Epidermal melanocyte (primary cell): ENCODE results near the gene SMCO2.

Experiments used
- DNase-seq: peaks from one replicate; pipeline ENCODE4 v3.0.0; 2011; ENCODE audit warnings: low spot score; ENCODE audit not compliant: insufficient read length

SMCO2 gene

DNA sequence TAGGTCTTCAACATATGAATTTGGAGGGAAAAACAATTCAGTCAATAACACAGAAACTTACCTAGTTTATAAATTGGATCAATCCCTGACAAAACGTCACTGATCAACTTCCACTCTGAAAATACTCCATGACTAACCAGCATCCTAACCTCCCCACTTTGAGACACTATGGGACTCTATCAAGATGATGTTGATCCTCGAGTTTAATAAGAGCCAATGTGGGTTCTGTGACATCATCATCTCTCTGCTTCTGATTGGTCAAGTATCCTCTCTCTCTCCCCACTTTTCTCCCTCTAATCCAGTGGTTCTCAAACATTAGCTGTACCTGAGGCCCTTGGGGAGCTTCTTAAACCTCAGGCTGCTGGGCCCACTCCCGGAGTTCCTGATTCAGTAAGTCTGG is at the start of gene SMCO2:
Gene SMCO2 (plus strand): TSS at position 301 of the 400 bp plus-strand sequence. CDS start 23,896 bp downstream, outside the sequence.
- DNase-seq: no peak

DNA sequence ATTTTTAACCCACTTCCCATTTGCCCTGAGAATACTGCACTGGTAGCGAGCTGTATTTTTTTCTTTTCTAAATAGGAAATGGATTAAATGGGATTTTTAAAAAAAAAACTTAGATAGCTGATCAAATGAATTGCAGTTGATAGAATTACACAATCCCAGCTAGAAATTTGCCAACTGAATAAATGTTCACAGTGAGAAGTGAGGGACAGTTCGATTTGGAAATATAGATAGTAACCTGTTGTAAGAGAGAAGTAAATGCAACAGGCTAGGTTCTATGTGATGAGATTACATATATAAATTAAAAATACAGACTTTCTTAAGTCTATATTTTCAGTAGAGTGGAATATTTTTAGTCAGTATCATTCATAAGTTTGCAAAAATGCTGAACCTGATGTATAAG is 48.1 kb upstream of the SMCO2 start:
- no peak for DNase-seq

DNA sequence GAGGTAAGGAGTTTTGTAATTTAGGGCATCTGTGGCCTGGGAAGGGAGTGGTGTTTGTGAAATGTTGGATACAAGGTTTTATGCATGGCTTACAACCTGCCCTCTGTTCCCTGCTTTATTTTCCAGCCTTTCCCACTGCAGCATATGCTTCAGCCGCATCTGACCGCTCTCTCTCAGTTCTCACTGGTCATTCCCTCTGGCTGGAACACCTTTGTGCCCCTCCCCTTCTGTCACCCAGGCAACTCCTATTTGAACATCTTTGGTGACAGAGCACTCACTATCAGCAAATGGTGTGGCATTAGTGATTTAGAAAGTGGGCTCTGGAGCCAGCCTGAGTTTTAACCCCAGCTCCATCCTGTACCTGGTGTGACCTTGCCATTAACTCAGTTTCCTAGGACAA is 47.5 kb upstream of the SMCO2 start:
- no peak for DNase-seq

DNA sequence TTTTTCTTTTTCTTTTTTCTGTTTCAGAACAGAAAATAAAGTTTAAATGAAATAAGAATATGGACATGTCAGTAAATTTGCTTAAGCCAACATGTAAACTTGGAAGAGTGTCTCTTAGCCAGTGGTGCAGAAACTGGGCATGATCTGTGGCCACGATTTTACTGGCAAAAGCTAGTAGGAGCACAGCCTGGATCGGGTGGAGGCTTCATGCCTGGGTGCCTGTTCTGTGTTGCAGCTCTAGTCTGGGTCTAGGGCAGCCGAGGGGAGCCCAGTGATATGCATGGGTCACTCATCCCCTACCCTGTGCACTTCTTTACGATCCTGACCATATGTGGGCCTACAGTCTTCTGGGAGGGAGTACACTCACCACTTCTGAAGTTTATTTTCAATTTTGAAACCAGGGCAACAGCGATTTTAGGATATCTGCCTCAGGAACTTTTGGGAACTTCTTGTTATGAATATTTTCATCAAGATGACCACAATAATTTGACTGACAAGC is 45.6 kb upstream of the SMCO2 start:
- DNase-seq: no peak

DNA sequence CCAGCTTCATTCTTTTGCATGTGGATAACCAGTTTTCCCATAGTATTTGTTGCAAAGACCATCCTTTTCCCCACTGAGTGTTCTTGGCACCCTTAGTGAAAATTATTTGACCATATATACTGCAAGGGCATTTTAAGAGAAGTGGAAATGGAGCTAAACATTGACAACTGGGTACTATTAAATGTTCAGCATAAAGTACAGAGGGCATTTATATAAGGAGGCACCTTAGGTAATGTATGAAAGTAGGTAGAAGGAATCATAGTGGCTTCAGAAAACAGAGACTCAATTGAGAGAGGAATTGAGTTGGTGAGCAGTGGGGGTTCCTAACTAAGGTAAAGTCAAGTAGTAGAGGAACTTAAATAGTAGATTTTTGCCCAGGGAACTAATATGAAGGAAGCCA is 34.5 kb upstream of the SMCO2 start:
- DNase-seq: no peak

DNA sequence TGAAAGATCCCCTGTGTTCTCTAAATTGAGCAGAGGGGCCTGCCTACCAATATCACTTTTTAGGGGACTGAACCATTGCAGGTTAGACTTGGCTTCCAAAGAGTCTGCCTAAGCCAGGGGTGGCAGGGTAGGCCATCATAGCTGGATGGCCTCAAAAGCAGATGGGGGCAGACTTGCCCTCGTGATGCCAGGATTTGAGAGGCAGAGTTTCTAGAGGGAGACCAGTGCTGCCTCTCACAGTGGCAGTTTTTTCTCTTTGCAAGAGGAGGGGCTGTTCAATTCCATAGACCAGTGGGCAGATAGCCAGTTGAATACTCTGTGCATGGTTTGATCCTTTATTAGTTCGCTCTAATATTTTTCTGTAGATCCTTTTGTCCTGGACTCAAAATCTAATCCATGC is 23.8 kb upstream of the SMCO2 start:
- no peak for DNase-seq

DNA sequence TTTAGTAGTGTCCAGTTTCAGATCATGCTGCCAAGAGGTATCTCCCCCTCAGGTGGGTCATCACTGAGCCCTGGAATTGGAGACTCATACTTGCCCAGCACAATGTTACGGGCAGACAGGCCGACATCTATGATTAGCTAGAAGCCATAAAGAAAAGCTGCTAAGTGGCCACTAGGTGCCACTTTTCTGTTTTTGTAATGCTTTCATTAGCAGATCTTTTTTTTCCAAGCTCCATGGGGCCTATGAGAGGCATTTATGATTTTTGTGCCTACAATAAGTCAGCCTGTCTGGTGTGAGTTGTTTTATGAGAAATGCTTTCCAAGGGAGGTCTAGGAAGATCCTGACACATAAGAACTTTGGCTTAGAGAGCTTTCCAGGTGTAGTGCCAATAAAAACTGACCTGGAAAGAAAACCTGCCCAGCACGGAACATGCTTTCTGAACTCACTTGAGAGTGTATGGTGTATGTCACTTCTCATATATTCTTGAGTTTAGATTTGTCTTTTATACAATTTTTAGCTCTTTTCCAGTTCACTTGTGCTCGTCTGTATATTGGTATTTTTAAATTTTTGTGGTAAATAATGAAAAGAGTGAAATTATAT is 21.8 kb upstream of the SMCO2 start:
- peak; percentile 42 for DNase-seq

DNA sequence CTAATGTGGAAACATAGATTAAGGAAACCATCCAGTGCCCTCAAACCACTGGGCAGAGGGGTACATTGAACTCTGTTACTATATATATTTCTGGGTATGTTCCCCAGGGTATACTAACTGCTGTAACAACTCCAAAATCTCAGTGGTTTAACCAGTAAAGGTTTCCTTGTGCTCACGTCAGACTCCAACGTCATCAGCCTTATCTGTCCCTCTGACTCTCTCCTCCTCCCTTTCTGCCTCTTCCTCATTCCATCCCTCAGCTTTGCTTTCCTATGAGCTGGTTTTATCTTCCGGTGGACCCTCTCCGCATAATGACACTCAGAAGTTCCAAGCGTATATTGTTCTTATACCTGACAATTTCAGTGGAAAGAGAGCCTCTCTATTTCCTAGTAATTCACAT is 21.2 kb upstream of the SMCO2 start:
- DNase-seq: no peak

DNA sequence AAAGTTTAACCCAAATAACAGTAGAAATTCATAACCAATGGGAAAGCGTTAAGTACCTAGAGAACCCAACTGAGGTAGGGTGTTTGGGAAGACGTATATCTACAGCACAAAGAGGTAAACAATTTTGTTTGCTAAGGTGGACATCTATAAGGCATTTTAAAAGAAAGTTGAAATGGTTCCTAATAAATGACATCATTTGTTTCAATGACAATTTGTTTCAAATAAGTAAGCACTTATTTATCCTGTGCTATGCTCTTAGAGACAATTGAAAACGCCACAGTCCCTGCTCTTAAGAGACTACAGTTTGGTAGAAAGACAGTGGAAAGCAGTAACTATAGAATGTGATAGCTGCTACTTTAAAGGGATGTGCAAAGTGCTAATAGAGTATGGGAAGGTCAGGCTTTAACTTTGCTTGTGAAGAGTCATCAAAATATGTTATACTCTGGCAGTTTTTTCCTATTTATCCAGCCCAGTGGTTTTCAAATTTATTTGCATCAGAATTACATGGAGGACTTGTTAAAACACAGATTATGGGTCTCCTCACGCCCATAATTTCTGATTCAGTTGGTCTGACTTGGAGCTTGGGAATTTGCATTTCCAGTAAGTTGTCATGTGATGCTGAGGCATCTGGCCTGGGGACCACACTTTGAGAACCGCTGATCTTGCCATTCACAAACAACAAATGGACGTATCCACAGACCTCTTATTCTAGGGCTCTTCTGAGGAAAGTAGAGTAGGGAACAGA is 19.6 kb upstream of the SMCO2 start:
- DNase-seq: no peak

DNA sequence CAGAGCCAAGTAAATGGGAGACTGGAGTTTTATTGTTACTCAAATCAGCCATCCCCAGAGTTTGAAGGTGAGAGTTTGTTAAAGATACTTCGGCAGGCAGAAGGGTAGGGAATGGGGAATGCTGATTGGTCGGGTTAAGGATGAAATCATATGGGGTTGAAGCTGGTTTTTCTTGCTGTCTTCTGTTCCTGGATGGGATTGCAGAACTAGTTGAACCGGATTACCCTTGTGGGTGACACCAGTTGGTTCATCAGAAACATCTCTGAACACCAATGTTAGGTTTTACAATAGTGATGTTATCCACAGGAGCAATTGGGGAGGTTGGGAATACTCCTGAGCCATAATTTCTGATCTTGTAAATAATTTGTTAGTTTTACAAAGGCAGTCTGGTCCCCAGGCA is 18.7 kb upstream of the SMCO2 start:
- no peak for DNase-seq

DNA sequence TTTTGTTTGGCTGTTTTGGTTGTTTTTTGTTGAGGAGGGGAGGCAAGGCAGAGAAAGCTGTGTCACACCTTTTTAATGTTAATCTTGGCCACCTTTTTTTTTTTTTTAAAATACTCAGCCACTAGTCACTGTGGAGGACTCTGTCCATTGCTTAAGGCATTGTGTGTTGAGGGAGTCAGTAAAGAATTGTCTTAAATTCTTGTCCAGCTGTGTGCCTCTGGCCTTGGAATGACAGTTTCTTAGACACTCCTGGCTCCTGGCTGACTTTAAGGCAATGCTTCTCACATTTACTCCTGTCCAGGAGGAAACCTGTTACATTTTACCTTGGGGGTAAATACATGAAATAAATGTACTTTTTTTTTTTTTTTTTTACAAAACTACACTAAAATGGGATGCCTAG is 18.1 kb upstream of the SMCO2 start:
- DNase-seq: no peak

DNA sequence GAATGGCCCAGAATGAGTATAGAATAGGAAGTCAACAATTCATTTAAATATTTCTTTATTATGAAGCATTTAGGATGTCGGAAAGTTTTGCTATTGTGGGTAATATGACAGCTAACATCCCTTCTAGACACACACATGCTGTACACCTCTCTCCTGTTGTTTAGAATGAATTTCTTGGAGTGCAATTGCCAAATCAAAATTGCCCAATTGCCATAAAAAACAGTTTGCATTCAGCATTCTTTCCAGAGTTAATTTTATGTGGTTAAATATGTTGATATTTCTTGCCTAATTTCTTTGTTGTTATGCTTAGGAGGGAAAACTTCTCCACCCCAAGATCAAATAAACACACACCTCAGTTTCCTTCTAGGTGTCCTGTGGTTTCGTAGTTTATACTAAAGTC is 16.9 kb upstream of the SMCO2 start:
- no peak for DNase-seq

DNA sequence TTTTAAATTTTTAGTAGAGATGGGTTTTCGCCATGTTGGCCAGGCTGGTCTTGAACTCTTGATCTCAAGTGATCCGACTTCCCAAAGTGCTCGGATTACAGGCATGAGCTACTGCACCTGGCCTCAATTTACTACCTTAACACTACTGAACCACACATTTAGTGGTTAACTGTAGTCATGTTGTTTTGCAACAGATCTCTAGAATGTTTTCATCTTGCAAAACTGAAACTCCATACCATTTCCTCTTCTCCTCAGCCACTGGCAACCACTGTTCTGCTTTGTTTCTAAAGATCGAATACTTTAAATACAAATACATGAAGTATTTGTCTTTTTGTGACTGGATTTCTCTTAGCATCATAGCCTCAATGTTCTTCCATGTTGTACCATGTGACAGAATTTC is 15.4 kb upstream of the SMCO2 start:
- DNase-seq: no peak

DNA sequence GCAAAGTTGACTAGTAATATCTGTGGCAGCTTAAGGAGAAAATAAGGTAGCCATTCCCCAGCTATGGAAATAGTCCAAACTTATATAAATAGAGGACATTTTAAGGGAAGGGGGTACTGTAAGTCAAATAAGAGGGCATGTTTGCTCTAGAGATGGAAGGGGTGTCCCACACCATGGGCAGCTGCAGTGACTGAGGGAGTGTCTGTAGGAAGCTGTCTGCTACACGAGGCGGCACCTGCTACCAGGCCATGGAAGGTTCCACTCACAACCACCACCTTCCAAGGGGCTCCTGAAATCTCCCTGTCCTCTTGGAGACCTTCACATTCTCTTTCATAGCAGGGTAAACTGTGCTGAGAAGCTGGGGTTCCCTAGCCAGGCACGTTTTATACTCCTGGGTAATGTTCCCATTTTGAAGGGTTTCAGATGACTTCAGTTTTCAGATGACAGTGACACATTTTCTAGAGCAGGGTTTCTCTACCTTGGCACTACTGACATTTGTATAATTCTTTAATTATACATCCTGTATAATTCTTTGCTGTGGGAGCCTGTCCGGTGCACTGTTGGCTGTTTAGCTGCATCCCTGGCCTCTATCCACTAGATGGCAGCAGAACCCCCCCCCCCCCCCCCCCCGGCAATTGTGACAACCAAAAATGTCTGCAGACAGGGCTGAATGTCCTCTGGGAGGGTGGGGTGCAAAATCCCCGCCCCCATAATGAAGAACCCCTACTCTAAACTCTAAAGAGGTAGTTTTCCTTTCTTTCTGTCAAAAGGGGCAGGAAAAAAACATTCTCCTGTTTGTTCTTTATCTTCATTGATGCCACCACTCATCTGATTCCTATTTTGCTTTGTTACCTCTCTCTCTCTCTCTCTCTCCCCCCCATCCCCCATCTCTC is 11.6 kb upstream of the SMCO2 start:
- no peak for DNase-seq

DNA sequence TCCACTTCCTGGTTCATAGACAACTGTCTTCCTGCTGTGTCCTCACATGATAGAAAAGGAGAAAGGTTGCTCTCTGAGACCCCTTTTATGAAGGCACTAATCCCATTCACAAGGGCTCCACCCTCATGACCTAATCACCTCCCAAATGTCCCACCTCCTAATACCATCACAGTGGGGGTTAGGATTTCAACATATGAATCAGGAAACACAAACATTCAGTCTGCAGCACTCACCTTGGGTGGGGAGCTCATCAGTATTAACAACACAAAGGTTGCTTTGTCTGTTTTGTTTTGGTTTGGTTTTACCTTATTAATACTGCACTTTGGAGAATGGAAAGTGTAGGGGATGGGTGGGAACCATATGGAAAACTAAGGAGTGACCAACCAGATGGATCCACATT is 10.5 kb upstream of the SMCO2 start:
- no peak for DNase-seq

DNA sequence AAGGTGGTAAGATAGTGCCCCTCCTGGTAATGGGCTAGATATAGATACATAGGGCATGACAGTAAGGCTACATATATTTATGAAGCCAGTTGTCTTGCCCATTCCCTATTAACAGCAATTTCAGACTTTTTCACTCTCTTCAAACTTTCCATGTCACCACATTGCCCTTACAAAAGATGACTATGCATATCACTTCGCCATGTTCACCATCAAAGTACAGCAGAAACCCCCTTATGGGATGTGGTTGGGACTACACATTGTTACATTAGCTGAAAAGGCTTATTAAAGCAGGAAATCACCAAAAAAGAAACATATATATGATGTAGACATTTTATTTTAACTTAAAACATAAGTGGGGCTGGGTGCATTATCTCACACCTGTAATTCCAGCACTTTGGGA is 9.8 kb upstream of the SMCO2 start:
- no peak for DNase-seq

DNA sequence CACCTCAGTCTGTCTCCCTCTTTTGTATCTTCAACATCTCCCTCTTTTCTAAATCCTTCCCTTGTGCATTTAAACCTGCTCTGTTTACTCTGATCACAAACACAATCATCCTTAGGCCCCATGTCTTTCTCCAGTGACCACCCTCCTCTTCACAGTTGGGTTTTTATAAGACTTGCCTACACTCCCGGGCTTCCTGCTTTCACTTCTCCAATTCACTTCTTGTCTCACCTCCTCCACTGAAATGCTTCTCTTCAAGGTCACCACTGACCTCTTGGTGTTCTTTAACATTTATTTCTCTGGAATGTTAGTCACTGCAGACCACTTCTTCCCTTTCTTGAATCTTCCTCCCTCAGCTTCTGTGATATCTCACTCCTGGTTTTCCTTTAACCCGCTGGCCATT is 8.7 kb upstream of the SMCO2 start:
- no peak for DNase-seq

DNA sequence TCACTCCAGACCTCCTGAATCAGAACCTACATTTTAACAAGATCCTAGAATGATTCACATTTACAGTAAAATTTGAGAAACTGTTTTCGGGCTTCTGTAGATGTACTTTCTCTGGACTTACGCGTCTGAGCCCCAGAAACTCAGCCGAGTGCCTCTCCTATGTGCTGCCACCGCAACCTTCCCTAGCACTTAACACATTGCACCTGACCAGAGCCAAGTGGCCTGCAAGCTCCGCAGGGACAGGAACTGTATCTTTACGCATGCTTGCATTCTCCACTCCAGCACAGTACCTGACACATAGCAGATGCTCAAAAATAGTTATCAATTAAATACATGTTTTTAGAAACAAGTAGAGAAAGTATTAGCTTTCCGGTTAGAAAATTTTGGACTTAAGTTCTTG is 1.2 kb downstream of the SMCO2 start:
- no peak for DNase-seq

DNA sequence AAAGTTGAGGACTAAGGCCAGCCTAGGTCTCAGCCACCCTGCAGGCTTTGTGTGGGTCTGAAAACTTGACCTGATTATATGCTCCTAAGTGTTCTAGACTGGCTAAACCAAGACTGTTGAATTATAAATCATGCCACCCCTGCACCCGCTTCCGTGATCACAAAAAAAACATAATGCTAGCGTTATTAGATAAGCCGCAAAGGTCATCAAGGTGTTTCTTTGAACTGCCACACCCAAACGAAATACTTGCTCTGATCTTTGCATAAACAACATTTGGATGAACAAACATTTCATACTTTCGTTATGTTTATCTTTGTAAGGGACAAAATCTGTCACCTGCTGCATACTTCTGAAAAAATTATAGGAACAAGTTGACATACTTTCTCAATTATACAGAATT is 2.5 kb downstream of the SMCO2 start:
- DNase-seq: no peak

DNA sequence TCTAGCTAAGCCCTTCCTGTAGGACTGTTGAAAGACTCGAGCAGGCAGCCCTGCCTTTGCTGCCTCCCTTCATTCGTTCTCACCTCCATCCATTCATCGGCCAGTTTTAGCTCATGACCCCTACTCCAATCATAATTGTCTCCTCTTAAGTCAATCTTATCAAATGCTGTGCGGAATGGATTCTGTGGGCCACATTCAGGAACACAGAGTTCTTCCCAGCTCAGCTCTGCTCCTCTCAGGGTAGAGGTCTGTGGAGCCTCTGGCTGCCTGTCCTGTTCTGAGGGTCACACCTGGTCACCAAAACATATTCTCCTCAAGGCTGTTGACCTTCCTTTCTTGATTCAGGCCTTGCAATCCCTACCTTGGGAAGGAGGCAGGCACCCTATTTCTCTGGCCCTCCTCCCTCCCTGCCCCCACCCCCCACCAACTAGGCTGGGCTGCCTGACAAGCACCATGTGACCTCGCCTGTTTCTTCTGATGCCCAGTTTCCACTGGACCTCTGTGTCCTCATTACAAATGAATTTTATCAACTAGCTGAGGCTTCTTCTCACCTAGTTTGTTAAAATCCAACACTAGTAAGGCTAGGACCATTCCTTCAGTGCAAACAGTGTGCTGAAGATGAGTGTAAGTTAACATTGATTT is 3.5 kb downstream of the SMCO2 start:
- no peak for DNase-seq

DNA sequence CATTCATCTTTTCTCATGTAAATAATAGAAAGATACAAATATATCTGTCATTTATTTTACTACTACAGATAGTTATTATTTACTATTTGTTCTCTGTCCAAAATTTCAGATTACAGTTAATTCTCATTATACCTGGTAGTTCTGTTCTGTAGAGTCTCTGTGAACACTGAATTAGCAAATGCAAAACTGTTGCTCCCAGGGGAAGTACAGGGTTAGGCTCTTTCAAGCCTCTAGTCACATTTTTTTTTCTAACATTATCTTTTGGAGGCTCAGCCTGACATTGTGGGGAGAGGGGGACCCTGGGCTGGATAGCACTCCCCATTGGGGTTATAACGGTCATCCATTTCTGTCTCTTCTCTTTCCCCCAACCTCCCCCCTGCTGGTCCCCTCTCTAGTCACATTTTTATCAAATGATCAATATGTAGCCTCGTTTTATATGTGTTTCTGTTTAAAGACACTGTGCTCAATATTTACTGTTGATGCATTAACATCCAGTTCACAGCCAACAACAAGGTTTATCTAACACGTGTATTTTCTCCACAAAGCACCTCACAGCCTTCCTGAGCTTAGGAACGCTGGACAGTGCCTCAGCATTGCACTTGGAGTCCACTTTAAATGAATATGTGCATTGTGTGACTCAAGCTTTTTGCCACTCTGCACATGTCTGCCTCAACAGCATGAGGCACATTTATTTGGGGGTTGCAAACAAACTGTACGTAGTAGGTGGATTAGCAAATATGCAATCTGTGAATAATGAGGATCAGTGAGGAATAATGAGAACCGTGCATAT is 4.7 kb downstream of the SMCO2 start:
- no peak for DNase-seq
